Measurements from ENCODE around the gene IL20RA. TPM values are rescaled to one million over a fixed set of nuclear protein-coding genes. Genes with fewer than 3 reads are reported as not detected.

IL20RA gene
- total RNA-seq, 1 donor from 2014 or later: 0.06 TPM

Other genes starting within 250 kb of the IL20RA start
- 5.7 and 7.4 TPM in 2 replicates for gene PEX7, start 222.4 kb downstream of the IL20RA start, total RNA-seq
- not detected in 2 replicates for gene SLC35D3, start 122.7 kb downstream of the IL20RA start, total RNA-seq
- gene IL22RA2, start 128.7 kb upstream of the IL20RA start, total RNA-seq: not detected in 2 replicates
- 52.7 and 77.8 TPM in 2 replicates for gene IFNGR1, start 174.4 kb upstream of the IL20RA start, total RNA-seq

Measured in glomerular endothelial cell (primary cell).